A549 (cell line): ENCODE results near the gene PGLYRP1.

ENCODE experiments used
- CEBPB ChIP-seq, 2 experiments: fragments of >200 bp in 1 of 2; sonication (Bioruptor Twin) in 1 of 2; formaldehyde crosslinking in 1 of 2; IDR thresholded peaks; 2 replicates each; pipeline ENCODE4 v1.6.1; 2012 to 2016
- CHD4 ChIP-seq: fragments of 200-600 bp; sonication (generic); IDR thresholded peaks from 2 replicates; pipeline ENCODE4 v1.6.1; 2016; ENCODE audit warnings: antibody characterized with exemption, mild to moderate bottlenecking, borderline replicate concordance
- EP300 ChIP-seq, 2 experiments: fragments of >200 bp; sonication (Bioruptor Twin); formaldehyde crosslinking; IDR thresholded peaks; 2 replicates in 1 of 2; 3 replicates in 1 of 2; pipeline ENCODE4 v1.6.1; 2016 to 2017
- FOSL2 ChIP-seq, 2 experiments: fragments of 450-650 bp in 1 of 2; fragments of >200 bp in 1 of 2; sonication (Bioruptor Twin) in 1 of 2; formaldehyde crosslinking; IDR thresholded peaks; 2 replicates each; pipeline versions ENCODE4 v1.5.0 to v1.6.1; 2016 to 2020; ENCODE audit warnings: mild to moderate bottlenecking in 1 of 2, moderate library complexity in 1 of 2
- JUN ChIP-seq, 2 experiments: fragments of >200 bp; sonication (Bioruptor Twin); formaldehyde crosslinking; IDR thresholded peaks; 2 replicates in 1 of 2; 3 replicates in 1 of 2; pipeline ENCODE4 v1.6.1; 2016 to 2017
- MAFK ChIP-seq: fragments of 450-650 bp; IDR thresholded peaks from 2 replicates; pipeline ENCODE4 v1.6.1; 2014; ENCODE audit not compliant: partially characterized antibody
- NFE2L2 ChIP-seq: fragments of 150-350 bp; conservative IDR thresholded peaks from 2 replicates; pipeline ENCODE4 v1.6.1; 2014; ENCODE audit warnings: low read length
- POLR2A ChIP-seq: IDR thresholded peaks from 2 replicates; pipeline ENCODE4 v1.6.1; 2012; ENCODE audit warnings: mild to moderate bottlenecking, low read length
- RARB ChIP-seq: fragments of 250-450 bp; sonication (Bioruptor Pico); IDR thresholded peaks from 2 replicates; pipeline ENCODE4 v1.8.0; 2021; ENCODE audit warnings: mild to moderate bottlenecking, moderate library complexity
- SMC3 ChIP-seq: fragments of >200 bp; sonication (Bioruptor Twin); formaldehyde crosslinking; IDR thresholded peaks from 3 replicates; pipeline ENCODE4 v1.6.1; 2018; ENCODE audit warnings: inconsistent platforms
- ZFP36 ChIP-seq: fragments of 450-650 bp; IDR thresholded peaks from 2 replicates; pipeline ENCODE4 v1.6.1; 2014; ENCODE audit warnings: borderline replicate concordance; ENCODE audit not compliant: partially characterized antibody
- TF ChIP-seq, protein P1 (sequence below): IDR thresholded peaks from 2 replicates; pipeline ENCODE4 v1.6.1; 2012
- TF ChIP-seq, protein P2 (sequence below): fragments of >200 bp; sonication (Bioruptor Twin); formaldehyde crosslinking; IDR thresholded peaks from 3 replicates; pipeline ENCODE4 v1.5.1; 2016
- TF ChIP-seq, protein P3 (sequence below): fragments of 200-600 bp; sonication (generic); IDR thresholded peaks from 2 replicates; pipeline ENCODE4 v1.6.1; 2016; ENCODE audit warnings: antibody characterized with exemption, mild to moderate bottlenecking, moderate library complexity

DNA sequence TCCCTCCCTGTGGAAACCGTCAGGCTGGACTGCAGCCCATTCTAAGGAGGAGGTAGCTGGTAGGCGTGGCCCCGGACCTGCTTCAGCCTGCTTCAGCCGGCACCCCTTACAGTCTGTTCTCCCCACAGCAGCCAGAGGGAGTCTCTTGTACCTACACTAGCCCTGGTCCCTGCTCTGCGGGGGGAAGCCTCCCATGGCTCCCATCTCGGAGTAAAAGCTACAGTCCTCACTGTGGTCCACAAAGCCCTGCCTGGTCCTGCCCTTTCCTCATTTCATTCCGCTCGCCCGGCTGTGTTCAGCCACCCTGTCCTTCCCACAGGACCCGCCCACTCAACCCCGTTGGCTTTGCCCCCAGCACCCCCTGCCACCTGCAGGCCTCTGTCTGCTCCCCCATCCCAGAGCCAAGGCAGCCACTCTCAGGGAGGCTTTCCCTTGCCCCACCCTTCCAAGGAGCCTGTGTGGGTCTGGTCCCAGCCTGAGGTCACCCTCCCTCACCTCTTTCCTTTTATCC lies 1.3 kb downstream of the PGLYRP1 start:
- TF ChIP-seq NFE2L2 (no peak), MAFK (no peak), ZFP36 (no peak), POLR2A (no peak), JUN (IDR thresholded peaks at IDR 0.05) (no peak), RARB (no peak), FOSL2 (IDR thresholded peaks at IDR 0.05) (no peak), FOSL2 (CRISPR knock-in tag; IDR thresholded peaks at IDR 0.05) (no peak), EP300 (IDR thresholded peaks at IDR 0.05) (no peak), CHD4 (no peak), SMC3 (no peak), CEBPB (IDR thresholded peaks at IDR 0.05) (no peak)
- TF ChIP-seq, protein P1, sequence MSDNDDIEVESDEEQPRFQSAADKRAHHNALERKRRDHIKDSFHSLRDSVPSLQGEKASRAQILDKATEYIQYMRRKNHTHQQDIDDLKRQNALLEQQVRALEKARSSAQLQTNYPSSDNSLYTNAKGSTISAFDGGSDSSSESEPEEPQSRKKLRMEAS = no peak
- TF ChIP-seq, protein P2, sequence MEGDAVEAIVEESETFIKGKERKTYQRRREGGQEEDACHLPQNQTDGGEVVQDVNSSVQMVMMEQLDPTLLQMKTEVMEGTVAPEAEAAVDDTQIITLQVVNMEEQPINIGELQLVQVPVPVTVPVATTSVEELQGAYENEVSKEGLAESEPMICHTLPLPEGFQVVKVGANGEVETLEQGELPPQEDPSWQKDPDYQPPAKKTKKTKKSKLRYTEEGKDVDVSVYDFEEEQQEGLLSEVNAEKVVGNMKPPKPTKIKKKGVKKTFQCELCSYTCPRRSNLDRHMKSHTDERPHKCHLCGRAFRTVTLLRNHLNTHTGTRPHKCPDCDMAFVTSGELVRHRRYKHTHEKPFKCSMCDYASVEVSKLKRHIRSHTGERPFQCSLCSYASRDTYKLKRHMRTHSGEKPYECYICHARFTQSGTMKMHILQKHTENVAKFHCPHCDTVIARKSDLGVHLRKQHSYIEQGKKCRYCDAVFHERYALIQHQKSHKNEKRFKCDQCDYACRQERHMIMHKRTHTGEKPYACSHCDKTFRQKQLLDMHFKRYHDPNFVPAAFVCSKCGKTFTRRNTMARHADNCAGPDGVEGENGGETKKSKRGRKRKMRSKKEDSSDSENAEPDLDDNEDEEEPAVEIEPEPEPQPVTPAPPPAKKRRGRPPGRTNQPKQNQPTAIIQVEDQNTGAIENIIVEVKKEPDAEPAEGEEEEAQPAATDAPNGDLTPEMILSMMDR = no peak
- TF ChIP-seq, protein P3, sequence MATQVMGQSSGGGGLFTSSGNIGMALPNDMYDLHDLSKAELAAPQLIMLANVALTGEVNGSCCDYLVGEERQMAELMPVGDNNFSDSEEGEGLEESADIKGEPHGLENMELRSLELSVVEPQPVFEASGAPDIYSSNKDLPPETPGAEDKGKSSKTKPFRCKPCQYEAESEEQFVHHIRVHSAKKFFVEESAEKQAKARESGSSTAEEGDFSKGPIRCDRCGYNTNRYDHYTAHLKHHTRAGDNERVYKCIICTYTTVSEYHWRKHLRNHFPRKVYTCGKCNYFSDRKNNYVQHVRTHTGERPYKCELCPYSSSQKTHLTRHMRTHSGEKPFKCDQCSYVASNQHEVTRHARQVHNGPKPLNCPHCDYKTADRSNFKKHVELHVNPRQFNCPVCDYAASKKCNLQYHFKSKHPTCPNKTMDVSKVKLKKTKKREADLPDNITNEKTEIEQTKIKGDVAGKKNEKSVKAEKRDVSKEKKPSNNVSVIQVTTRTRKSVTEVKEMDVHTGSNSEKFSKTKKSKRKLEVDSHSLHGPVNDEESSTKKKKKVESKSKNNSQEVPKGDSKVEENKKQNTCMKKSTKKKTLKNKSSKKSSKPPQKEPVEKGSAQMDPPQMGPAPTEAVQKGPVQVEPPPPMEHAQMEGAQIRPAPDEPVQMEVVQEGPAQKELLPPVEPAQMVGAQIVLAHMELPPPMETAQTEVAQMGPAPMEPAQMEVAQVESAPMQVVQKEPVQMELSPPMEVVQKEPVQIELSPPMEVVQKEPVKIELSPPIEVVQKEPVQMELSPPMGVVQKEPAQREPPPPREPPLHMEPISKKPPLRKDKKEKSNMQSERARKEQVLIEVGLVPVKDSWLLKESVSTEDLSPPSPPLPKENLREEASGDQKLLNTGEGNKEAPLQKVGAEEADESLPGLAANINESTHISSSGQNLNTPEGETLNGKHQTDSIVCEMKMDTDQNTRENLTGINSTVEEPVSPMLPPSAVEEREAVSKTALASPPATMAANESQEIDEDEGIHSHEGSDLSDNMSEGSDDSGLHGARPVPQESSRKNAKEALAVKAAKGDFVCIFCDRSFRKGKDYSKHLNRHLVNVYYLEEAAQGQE = no peak
